Measurements from ENCODE around the gene LUC7L2.
"Not testable (repeated sequence)": the region's sequence is repeated elsewhere in the genome, so short reads cannot be mapped to it uniquely, and the experiment has no call there.

The LUC7L2 gene

GRCh38 chr7:139452958-139453672 is 93.4 kb downstream of the LUC7L2 start:
- DNase-seq = no peak

DNA sequence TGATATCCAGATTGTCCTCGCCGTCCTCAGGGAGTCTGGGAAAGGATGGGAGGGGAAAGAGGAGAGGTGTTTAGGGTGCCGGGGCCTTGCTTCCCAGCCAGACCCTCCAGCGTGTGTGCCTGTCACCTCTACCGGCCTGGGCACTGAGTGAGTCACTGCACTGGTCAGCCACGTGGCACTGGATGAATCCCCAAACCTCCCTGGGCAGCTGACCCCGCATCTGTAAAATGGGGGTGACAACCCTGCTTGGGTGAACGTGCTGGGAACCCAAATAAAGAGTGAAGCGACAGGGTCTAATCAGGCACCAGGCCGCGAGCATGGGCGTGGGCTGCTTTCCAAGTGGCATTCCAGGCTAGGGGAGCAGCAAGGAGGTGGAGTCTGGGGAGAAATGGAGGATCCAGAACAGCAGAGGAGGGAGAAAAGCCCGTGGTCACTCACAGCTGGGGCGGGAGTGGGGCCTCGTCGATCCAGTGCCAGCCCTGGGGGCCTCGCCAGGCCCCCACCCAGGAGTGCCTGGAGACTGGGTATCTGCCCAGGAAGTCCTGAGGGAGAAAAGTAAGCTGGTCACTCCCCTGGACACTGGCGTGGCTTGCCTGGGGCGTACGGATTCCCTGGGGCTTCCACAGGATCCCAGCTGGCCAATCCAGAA is 94.1 kb downstream of the LUC7L2 start:
- DNase-seq = no peak

DNA sequence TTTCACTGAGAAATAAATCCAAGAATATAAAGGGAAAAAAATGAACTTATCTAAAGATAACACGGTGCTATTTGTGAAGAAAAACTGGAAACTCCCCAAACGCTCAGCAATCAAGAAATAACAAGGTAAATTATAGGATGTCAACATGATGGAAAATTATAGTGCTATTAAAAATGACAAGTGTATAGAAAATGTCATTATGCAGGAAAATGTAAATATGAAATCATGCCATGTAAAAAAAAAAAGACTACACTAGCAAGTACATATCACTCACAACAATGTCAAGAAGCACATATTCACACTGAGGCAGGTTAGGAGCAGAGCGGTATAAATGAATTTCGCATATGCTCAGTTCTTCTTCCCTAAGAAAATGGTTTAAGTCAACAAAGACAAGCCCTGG is 96.1 kb downstream of the LUC7L2 start:
- no peak for DNase-seq

DNA sequence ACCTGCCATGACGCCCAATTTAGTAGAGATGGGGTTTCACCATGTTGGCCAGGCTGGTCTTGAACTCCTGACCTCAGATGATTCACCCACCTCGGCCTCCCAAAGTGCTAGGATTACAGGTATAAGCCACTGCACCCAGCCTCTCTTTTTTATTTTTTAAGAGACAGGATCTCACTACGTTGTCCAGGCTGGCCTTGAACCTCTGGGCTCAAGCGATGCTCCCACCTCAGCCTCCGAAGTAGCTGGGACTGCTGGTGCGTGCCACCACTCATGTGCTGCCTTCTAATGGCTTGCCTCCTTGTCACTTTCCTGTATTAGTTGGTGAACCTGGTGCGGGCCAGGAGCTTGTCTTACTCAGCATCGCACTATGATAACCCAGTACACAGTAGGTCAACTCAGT is 96.8 kb downstream of the LUC7L2 start:
- no peak for DNase-seq

- no peak for DNase-seq
Measured at GRCh38 chr7:139457153-139457946, 97.7 kb downstream of the LUC7L2 start.

- not testable (repeated sequence) for DNase-seq
Measured at GRCh38 chr7:139463421-139463820, 103.7 kb downstream of the LUC7L2 start.

DNA sequence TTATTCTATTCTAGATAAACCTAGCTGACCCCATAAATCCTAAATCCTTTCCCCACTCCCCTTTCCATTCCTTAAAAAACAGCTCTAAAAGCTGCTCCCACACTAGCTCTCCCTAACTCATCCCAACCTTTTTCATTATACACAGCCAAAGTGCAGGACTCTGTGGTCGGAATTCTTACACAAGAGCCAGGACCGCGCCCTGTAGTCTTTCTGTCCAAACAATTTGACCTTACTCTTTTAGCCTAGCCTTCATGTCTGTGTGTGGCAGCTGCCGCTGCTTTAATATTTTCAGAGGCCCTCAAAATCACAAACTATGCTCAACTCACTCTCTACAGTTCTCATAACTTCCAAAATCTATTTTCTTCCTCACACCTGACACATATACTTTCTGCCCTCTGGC is 104.8 kb downstream of the LUC7L2 start:
- DNase-seq = not testable (repeated sequence)

DNA sequence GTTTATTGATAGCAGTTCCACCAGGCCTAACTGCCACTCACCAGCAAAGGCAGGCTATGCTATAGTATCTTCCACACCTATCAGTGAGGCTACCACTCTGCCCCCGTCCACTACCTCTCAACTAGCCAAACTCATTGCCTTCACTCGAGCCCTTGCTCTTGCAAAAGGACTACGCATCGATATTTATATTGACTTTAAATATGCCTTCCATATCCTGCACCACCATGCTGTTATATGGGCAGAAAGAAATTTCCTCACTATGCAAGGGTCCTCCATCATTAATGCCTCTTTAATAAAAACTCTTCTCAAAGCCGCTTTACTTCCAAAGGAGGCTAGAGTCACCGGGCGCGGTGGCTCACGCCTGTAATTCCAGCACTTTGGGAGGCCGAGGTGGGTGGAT is 105.4 kb downstream of the LUC7L2 start:
- DNase-seq = not testable (repeated sequence)

DNA sequence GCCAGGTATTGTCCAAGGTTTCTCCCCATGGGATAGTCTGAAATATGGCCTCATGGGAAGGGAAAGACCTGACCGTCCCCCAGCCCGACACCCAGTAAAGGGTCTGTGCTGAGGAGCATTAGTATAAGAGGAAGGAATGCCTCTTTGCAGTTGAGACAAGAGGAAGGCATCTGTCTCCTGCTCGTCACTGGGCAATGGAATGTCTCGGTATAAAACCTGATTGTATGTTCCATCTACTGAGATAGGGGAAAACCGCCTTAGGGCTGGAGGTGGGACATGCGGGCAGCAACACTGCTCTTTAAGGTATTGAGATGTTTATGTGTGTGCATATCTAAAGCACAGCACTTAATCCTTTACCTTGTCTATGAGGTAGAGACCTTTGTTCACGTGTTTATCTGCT is 108.0 kb downstream of the LUC7L2 start:
- DNase-seq = not testable (repeated sequence)

- not testable (repeated sequence) for DNase-seq
Measured at GRCh38 chr7:139468281-139468680, 108.6 kb downstream of the LUC7L2 start.

- no peak for DNase-seq
Measured at GRCh38 chr7:139471740-139472353, 112.2 kb downstream of the LUC7L2 start.

Measured in CD4-positive, alpha-beta T cell treated with Interleukin-6 for 4 hours (primary cell).